ENCODE measurements around the gene RIN1. TPM values are rescaled to one million over a fixed set of nuclear protein-coding genes. Genes with fewer than 3 reads are reported as not detected.
"Not testable (repeated sequence)": the region's sequence is repeated elsewhere in the genome, so short reads cannot be mapped to it uniquely, and the experiment has no call there.

RIN1 gene
- total and polyA plus RNA-seq, 9 of the 15 experiments (the other 6 are each of a cell fraction or from before 2014, with no cell fraction given), result 0.01 to 1.2 (median 0.45) TPM; not detected in 1

DNA sequence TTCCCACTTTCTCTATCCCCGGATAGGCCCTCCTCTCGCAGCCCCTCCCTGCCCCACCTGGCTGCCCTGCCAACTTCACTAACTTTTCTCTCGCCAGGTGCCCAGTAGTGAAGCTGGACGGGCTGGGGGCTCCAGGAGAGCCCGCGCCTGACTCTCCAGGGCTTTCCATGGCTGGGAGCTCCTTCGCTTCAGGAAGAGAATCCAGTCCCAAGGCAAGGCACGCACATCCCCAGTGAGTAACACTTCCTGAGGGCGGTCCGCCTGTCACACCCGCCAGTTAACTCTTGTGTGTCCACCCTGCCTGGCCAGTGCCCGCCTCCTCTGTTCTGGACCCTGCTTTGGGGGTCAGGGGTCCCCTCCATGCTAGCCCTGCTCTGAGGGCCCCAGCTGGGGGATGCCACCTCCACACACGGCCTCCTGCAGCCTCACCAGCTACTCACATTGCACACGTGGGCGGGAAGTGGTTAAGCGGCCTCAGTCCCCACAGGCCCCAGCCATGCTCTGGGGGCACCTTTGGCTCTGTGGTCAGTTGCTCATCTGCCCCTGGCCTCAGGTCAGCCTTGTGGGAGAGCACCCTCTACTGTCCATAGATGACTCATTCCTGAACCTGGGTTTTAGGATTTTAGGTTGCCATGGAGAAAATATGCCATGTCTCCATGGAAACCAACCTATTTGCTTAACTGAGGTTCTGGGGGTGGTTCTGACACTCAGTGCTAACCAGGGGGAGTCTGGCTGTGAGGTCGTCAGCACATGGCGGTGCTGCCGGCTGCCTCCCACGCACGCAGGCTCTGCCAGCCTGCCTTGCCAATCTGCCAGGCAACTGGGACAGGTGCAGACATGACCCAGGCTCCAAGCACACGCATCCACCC, at the start of gene RIN1 (continued):
- TF ChIP-seq, protein P1, sequence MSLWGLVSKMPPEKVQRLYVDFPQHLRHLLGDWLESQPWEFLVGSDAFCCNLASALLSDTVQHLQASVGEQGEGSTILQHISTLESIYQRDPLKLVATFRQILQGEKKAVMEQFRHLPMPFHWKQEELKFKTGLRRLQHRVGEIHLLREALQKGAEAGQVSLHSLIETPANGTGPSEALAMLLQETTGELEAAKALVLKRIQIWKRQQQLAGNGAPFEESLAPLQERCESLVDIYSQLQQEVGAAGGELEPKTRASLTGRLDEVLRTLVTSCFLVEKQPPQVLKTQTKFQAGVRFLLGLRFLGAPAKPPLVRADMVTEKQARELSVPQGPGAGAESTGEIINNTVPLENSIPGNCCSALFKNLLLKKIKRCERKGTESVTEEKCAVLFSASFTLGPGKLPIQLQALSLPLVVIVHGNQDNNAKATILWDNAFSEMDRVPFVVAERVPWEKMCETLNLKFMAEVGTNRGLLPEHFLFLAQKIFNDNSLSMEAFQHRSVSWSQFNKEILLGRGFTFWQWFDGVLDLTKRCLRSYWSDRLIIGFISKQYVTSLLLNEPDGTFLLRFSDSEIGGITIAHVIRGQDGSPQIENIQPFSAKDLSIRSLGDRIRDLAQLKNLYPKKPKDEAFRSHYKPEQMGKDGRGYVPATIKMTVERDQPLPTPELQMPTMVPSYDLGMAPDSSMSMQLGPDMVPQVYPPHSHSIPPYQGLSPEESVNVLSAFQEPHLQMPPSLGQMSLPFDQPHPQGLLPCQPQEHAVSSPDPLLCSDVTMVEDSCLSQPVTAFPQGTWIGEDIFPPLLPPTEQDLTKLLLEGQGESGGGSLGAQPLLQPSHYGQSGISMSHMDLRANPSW (CRISPR knock-in tag; IDR thresholded peaks at IDR 0.05), result no peak
- TF ChIP-seq ZNF764 (CRISPR knock-in tag; IDR thresholded peaks at IDR 0.05; ENCODE audit: low read depth) (no peak), MTF1 (CRISPR knock-in tag; IDR thresholded peaks at IDR 0.05; ENCODE audit: borderline replicate concordance) (no peak), ZBTB26 (CRISPR knock-in tag; IDR thresholded peaks at IDR 0.05) (no peak), RFX5 (IDR thresholded peaks at IDR 0.05; ENCODE audit: low read depth, low read length) (no peak)

- POLR2A ChIA-PET, result interaction anchor here (0.6 to 1.6 kb wide), 5 partner anchors 13 to 451 kb away, joined by 3 to 5 read pairs (median 3); no protein-coding TSS in a partner anchor
- H3K9me1 ChIP-seq (ENCODE audit: control insufficient read depth, insufficient read depth, low read length); FAIRE-seq; H3K27me3 ChIP-seq (ENCODE audit: control insufficient read depth in 2 of 2, insufficient read depth in 2 of 2, low read length in 2 of 2); H2AFZ ChIP-seq (ENCODE audit: low read depth, low read length); in situ Hi-C loops (cut with MboI); BruUV-seq (replicated peaks); H3K4me1 ChIP-seq (replicated peaks in 1 of 2; ENCODE audit: control insufficient read depth in 2 of 2, insufficient read depth in 2 of 2, low read length in 2 of 2); H3K27ac ChIP-seq (ENCODE audit: extremely low read depth, low read depth, low read length); H3K4me2 ChIP-seq (ENCODE audit: insufficient read depth, low read length); H3K9me3 ChIP-seq (replicated peaks; ENCODE audit: control insufficient read depth, insufficient read depth, low read depth, low read length); H3K9ac ChIP-seq (ENCODE audit: insufficient read depth in 1 of 2, low read depth in 2 of 2, low read length in 2 of 2); H4K20me1 ChIP-seq (replicated peaks; ENCODE audit: control insufficient read depth, insufficient read depth, low read length); intact Hi-C loops (cut with micrococcal nuclease); H3K79me2 ChIP-seq (ENCODE audit: control insufficient read depth, insufficient read depth, low read length); DNase-seq (ENCODE audit: extremely low read depth in 1 of 4, low spot score in 3 of 4); H3K4me3 ChIP-seq; ATAC-seq; H3K36me3 ChIP-seq (ENCODE audit: control insufficient read depth, insufficient read depth, low read length); CTCF ChIA-PET (ENCODE audit: low intra/inter-chr PET ratio): not testable (repeated sequence)
- 65% methylated on average over 10 of the region's 13 CpGs for WGBS (ENCODE audit: insufficient coverage, low coverage, missing lambda C conversion rate)
Observed at GRCh38 chr11:66384316-66384715, 48.1 kb upstream of the RIN1 start.

Measured in K562 (cell line).